ENCODE data around the gene CTDSPL. TPM values are rescaled to one million over a fixed set of nuclear protein-coding genes. Genes with fewer than 3 reads are reported as not detected.

Gene CTDSPL
- total and polyA plus RNA-seq, 2 of the 8 experiments (the other 6 are each of a cell fraction or from before 2014, with no cell fraction given), result 20.3 to 42.2 TPM

DNA sequence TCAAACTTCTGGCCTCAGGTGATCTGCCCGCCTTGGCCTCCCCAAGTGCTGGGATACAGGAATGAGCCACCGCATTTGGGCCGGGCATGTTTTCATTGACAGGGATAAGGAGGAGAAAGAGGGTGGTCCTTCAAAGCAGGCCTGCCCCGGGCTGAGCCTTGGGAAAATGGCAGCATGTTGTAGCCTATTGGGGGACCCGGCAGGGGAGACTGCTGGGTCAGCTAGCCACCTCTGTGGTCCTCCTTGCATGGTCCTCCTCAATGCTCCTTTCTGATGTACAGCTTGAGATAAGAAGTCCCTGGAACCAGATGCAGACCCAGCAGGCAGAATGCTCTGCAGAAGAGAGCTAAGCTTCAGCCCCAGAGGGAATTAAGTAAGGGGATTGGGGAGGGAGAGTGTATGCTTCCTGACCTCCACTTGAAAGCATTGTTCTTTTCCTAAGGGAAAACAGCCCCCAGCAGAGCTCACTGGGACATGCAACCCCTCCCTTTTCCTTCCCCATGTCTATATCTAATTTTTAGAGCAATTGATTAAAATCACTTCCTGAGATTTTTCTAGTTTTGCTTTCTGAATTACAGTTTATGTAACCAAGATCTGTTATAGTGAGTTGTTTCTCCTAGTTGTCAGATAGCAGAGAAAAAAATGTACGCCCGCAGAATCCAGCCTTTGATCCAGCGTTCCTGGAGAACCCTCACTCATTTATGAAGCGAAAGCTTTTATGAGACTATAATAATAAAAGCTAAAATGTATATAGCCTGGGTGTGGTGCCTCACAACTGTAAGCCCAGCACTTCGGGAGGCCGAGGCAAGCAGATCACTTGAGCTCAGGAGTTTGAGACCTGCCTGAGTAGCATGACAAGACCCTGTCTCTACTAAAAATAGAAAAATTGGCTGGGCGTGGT, 80.2 kb downstream of the CTDSPL start:
- H4K20me1 ChIP-seq (replicated peaks in 1 of 2; ENCODE audit: control insufficient read depth in 1 of 2, insufficient read depth in 2 of 2, low read length in 2 of 2), result peaks cover 0 to 3% of the 10 kb centered on the region in 2 experiments
- no peaks in the 10 kb centered on the region for H3K23me2 ChIP-seq (ENCODE audit: low read depth, low read length)
- no peaks in the 10 kb centered on the region for H3K27me3 ChIP-seq (replicated peaks in 1 of 4; ENCODE audit: control insufficient read depth in 3 of 4, extremely low read depth in 1 of 4, insufficient read depth in 3 of 4, low read length in 3 of 4)
- no peak overlapping the region for H2BK5ac ChIP-seq (ENCODE audit: low read depth, low read length)
- H3K23ac ChIP-seq (ENCODE audit: insufficient read length), result no peak overlapping the region
- H3K36me3 ChIP-seq (ENCODE audit: control insufficient read depth in 2 of 4, insufficient read depth in 4 of 4, low read length in 3 of 4), result no peaks in the 10 kb centered on the region
- H4K8ac ChIP-seq (ENCODE audit: extremely low read depth, insufficient read depth, low read length), result no peak overlapping the region
- H2BK120ac ChIP-seq (replicated peaks; ENCODE audit: low read depth, low read length), result no peak overlapping the region
- H3K9ac ChIP-seq (replicated peaks in 1 of 4; ENCODE audit: extremely low read depth in 1 of 4, low read depth in 3 of 4, low read length in 3 of 4), result no peak overlapping the region
- no peaks in the 10 kb centered on the region for H3K9me3 ChIP-seq (ENCODE audit: insufficient read depth in 2 of 2, low read depth in 1 of 2, low read length in 1 of 2)
- H3K18ac ChIP-seq (ENCODE audit: extremely low read depth, low read length), result no peak overlapping the region
- H3K27ac ChIP-seq (ENCODE audit: low read depth, low read length), result no peak overlapping the region
- no peak overlapping the region for H2AK5ac ChIP-seq (ENCODE audit: low read depth, low read length)
- H2BK20ac ChIP-seq (ENCODE audit: low read length), result no peak overlapping the region
- no peak overlapping the region for H4K91ac ChIP-seq (replicated peaks; ENCODE audit: insufficient read length, low read length)
- ChIA-PET POLR2A (ENCODE audit: partially characterized antibody) (interaction anchor here (1.3 kb wide), 1 partner anchor 15 kb away, joined by 3 read pairs; no protein-coding TSS in a partner anchor), CTCF (ENCODE audit: partially characterized antibody) (interaction anchor here (1.0 to 4.4 kb wide), 3 partner anchors 9 to 62 kb away, joined by 4 to 23 read pairs (median 4); no protein-coding TSS in a partner anchor)
- H3K79me2 ChIP-seq (ENCODE audit: control insufficient read depth in 1 of 2, insufficient read depth in 2 of 2, low read length in 2 of 2), result no peaks in the 10 kb centered on the region
- peaks cover 0 to 6% (median 2%) of the 10 kb centered on the region in 4 experiments; a peak in 3 of 7 replicates for H3K4me1 ChIP-seq (replicated peaks in 1 of 4; ENCODE audit: control insufficient read depth in 3 of 4, insufficient read depth in 4 of 4, low read length in 3 of 4)
- TF ChIP-seq CTBP2 (IDR thresholded peaks at IDR 0.05; ENCODE audit: borderline replicate concordance, insufficient read depth, insufficient read length, low read length) (no peak), POU5F1 (IDR thresholded peaks at IDR 0.05; ENCODE audit: low read depth, low read length) (no peak), CEBPB (IDR thresholded peaks at IDR 0.05; ENCODE audit: low read depth, low read length) (no peak)
- H3K4ac ChIP-seq (replicated peaks; ENCODE audit: insufficient read length, low read depth, low read length), result no peak overlapping the region
- H3K56ac ChIP-seq (replicated peaks; ENCODE audit: insufficient read length, low read depth, low read length), result no peak overlapping the region
- H2BK15ac ChIP-seq (ENCODE audit: low read length), result no peak overlapping the region
- no peak overlapping the region for H2AFZ ChIP-seq (ENCODE audit: low read length)
- no peak overlapping the region for H4K5ac ChIP-seq (ENCODE audit: insufficient read length, low read depth, low read length)
- H3K14ac ChIP-seq (ENCODE audit: insufficient read length), result no peak overlapping the region
- H2BK12ac ChIP-seq (ENCODE audit: low read depth, low read length), result no peak overlapping the region
- H3K4me3 ChIP-seq (ENCODE audit: extremely low read depth in 1 of 4, insufficient read depth in 2 of 4, low read depth in 3 of 4, low read length in 4 of 4), result no peak overlapping the region
- 93% methylated on average over 12 of the region's 12 CpGs; no CpG with 5 or more reads in 1 of the 2 experiments for WGBS, 2 experiments (ENCODE audit: extremely low coverage in 1 of 2, insufficient coverage in 1 of 2, insufficient read length in 1 of 2, insufficient replicate concordance in 2 of 2, low coverage in 1 of 2, low lambda C conversion rate in 2 of 2, missing lambda C conversion rate in 1 of 2)
- no peaks in the 10 kb centered on the region; the same call in 1 of the 2 replicates for H3K79me1 ChIP-seq (ENCODE audit: low read depth, low read length)
- no peak overlapping the region for H3K4me2 ChIP-seq (ENCODE audit: insufficient read depth in 1 of 2, low read depth in 2 of 2, low read length in 2 of 2)
- DNase-seq (ENCODE audit: low read depth in 1 of 2, low spot score in 2 of 2) (no peak), FAIRE-seq (no peak)
